Left ventricle myocardium inferior (tissue), 1 donor: Measurements from ENCODE around the gene MS4A14. TPM values are rescaled to one million over a fixed set of nuclear protein-coding genes. Genes with fewer than 3 reads are reported as not detected.
"Not testable (repeated sequence)": the region's sequence is repeated elsewhere in the genome, so short reads cannot be mapped to it uniquely, and the experiment has no call there.

Experiments used
- DNase-seq: peaks from one replicate; pipeline ENCODE4 v3.0.0-alpha.2; 2020
- H3K27ac ChIP-seq: fragments of 200-600 bp; replicated peaks from 2 replicates; pipeline ENCODE4 v1.8.0; 2021
- H3K27me3 ChIP-seq: fragments of 200-600 bp; 2 replicates; pipeline ENCODE4 v1.8.0; 2021; ENCODE audit warnings: low read depth
- H3K36me3 ChIP-seq: fragments of 200-600 bp; 2 replicates; pipeline ENCODE4 v1.8.0; 2021
- H3K4me1 ChIP-seq: fragments of 200-600 bp; 2 replicates; pipeline ENCODE4 v1.8.0; 2021
- H3K4me3 ChIP-seq: fragments of 200-600 bp; 2 replicates; pipeline ENCODE4 v1.8.0; 2021; ENCODE audit warnings: mild to moderate bottlenecking, moderate library complexity
- H3K9me3 ChIP-seq: fragments of 200-600 bp; replicated peaks from 2 replicates; pipeline ENCODE4 v1.8.0; 2021
- CTCF ChIP-seq: fragments of 200-600 bp; IDR thresholded peaks from 2 replicates; pipeline ENCODE4 v1.8.0; 2021; ENCODE audit warnings: antibody characterized with exemption, mild to moderate bottlenecking, borderline replicate concordance
- intact Hi-C: fragments of 100-400 bp; cut with micrococcal nuclease; formaldehyde crosslinking; loops from one replicate; pipeline ENCODE4 v1.11.0; 2022
- total RNA-seq: library from RNA; stranded (reverse); fragmentation: NEBNext Ultra II Directional; extraction: Animal tissue kit (Norgen Biotek cat#: 25700); gene quantifications from one replicate; pipeline ENCODE4 v1.2.1, GENCODE V29; 2021
- donor health status: DM: no; HTN: yes; CAD: no; lungs with severe emphysema.

The MS4A14 gene
- total RNA-seq, 1 donor from 2014 or later = 1.1 TPM

- no peaks in the 10 kb centered on the region for H3K4me1 ChIP-seq
- H3K36me3 ChIP-seq = no peaks in the 10 kb centered on the region
- no peak for TF ChIP-seq CTCF
- DNase-seq = no peak
- H3K9me3 ChIP-seq = peaks cover 25% of the 10 kb centered on the region
- no peak overlapping the region for H3K27ac ChIP-seq
- H3K4me3 ChIP-seq = no peak overlapping the region
- H3K27me3 ChIP-seq = peaks cover 25% of the 10 kb centered on the region
- intact Hi-C loops = no loop called here
Observed at GRCh38 chr11:60360621-60361020, 35.6 kb upstream of the MS4A14 start.

- no peak for TF ChIP-seq CTCF
- intact Hi-C loops = no loop called here
Observed at GRCh38 chr11:60362241-60362640, 34.0 kb upstream of the MS4A14 start.

GRCh38 chr11:60363542-60364470 lies 32.5 kb upstream of the MS4A14 start:
- Histone ChIP-seq H3K36me3 (no peaks in the 10 kb centered on the region), H3K9me3 (peaks cover 25% of the 10 kb centered on the region), H3K27me3 (peaks cover 32% of the 10 kb centered on the region), H3K4me3 (peak overlapping the region; percentile 2), H3K27ac (no peak overlapping the region), H3K4me1 (no peaks in the 10 kb centered on the region)
- intact Hi-C loops = no loop called here
- DNase-seq = no peak
- TF ChIP-seq CTCF = peak; percentile 73

More at GRCh38 chr11:60362241-60362640, 34.0 kb upstream of the MS4A14 start:
- no peaks in the 10 kb centered on the region for H3K36me3 ChIP-seq
- DNase-seq = no peak
- H3K9me3 ChIP-seq = peaks cover 25% of the 10 kb centered on the region
- H3K4me3 ChIP-seq = no peak overlapping the region
- H3K27me3 ChIP-seq = peaks cover 32% of the 10 kb centered on the region
- H3K27ac ChIP-seq = no peak overlapping the region
- H3K4me1 ChIP-seq = no peaks in the 10 kb centered on the region

GRCh38 chr11:60366262-60366904 lies 29.9 kb upstream of the MS4A14 start:
- H3K9me3 ChIP-seq, H3K27ac ChIP-seq, intact Hi-C loops, DNase-seq, H3K4me1 ChIP-seq, H3K4me3 ChIP-seq, H3K36me3 ChIP-seq: not testable (repeated sequence)
- H3K27me3 ChIP-seq = peaks cover 43% of the 10 kb centered on the region

- peaks cover 46% of the 10 kb centered on the region for H3K27me3 ChIP-seq
- no peak for TF ChIP-seq CTCF
- intact Hi-C loops = no loop called here
- no peak overlapping the region for H3K4me3 ChIP-seq
- no peak for DNase-seq
- H3K4me1 ChIP-seq = no peaks in the 10 kb centered on the region
- H3K9me3 ChIP-seq = no peaks in the 10 kb centered on the region
- H3K27ac ChIP-seq = no peak overlapping the region
- H3K36me3 ChIP-seq = no peaks in the 10 kb centered on the region
Observed at GRCh38 chr11:60367009-60367408, 29.2 kb upstream of the MS4A14 start.

GRCh38 chr11:60367896-60368295 lies 28.4 kb upstream of the MS4A14 start:
- Histone ChIP-seq H3K4me1 (no peaks in the 10 kb centered on the region), H3K27me3 (peaks cover 50% of the 10 kb centered on the region), H3K36me3 (no peaks in the 10 kb centered on the region), H3K9me3 (no peaks in the 10 kb centered on the region), H3K27ac (no peak overlapping the region), H3K4me3 (no peak overlapping the region)
- intact Hi-C loops = no loop called here
- TF ChIP-seq CTCF = no peak
- no peak for DNase-seq
